ENCODE results near the gene MYL5. TPM values are rescaled to one million over a fixed set of nuclear protein-coding genes. Genes with fewer than 3 reads are reported as not detected.

The MYL5 gene
- total and polyA plus RNA-seq, 2 of the 13 experiments (the other 11 are each of a cell fraction or from before 2014, with no cell fraction given), result 6.5 to 16.0 TPM

DNA sequence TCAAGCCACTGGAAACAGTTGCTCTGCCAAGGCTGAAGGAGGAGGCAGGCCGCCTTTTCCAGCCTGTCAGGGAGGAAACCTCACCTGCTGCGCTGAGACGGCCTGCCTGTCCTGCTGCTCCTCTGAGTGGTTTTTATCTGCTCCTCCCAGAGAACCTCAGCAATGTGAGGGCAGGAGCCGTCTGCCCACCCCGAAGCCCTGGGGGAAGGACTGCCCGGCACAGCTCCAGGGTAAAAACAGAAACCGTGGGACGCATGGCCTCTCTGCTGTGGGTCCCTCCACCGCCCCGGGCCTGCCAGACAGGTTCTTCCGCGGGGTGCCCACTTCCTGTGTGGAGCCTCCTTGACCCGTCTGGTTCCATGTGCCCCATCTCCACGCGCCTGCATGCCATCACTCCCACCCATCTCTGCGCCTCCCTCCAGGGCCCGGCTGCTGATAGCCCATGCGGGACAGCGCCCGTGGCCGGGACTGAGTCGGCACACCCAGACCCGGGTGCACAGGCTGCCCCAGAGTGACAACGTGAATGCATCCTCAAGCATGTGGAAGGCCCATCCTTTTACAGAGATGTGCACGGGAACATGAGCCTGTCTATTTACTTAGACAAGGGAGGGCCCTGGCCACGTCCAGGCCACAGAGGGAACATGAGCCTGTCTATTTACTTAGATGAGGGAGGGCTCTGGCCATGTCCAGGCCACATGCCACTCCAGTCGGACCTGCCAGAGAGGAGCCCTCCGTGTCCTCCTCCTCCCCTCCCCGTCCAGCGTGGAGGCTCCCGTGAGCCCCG lies 18.6 kb downstream of the MYL5 start (continued):
- TF ChIP-seq ESRRA (CRISPR knock-in tag; IDR thresholded peaks at IDR 0.05; ENCODE audit: low read depth) (no peak), SP2 (CRISPR knock-in tag; IDR thresholded peaks at IDR 0.05) (no peak), ZNF607 (CRISPR knock-in tag; IDR thresholded peaks at IDR 0.05; ENCODE audit: borderline replicate concordance) (peak; percentile 79), ZNF501 (CRISPR knock-in tag; IDR thresholded peaks at IDR 0.05) (no peak), PLRG1 (conservative IDR thresholded peaks at IDR 0.05) (no peak), SALL1 (CRISPR knock-in tag; IDR thresholded peaks at IDR 0.05) (peak; percentile 87), ZFP82 (CRISPR knock-in tag; IDR thresholded peaks at IDR 0.05; ENCODE audit: borderline replicate concordance) (no peak), RERE (CRISPR knock-in tag; IDR thresholded peaks at IDR 0.05; ENCODE audit: low read depth) (no peak; the same call in 1 of the 2 replicates), ZSCAN20 (CRISPR knock-in tag; IDR thresholded peaks at IDR 0.05; ENCODE audit: borderline replicate concordance) (no peak), FOXO1 (CRISPR knock-in tag; IDR thresholded peaks at IDR 0.05) (peak; percentile 62; the same call in 1 of the 2 replicates), KAT2B (IDR thresholded peaks at IDR 0.05; ENCODE audit: borderline replicate concordance, low read depth, low read length) (no peak), HNRNPK (IDR thresholded peaks at IDR 0.05; ENCODE audit: low read depth, low read length, poor library complexity, severe bottlenecking) (no peak), MEF2D (CRISPR knock-in tag; IDR thresholded peaks at IDR 0.05) (peak; percentile 39; the same call in 1 of the 2 replicates), RARA (CRISPR knock-in tag; IDR thresholded peaks at IDR 0.05) (peak; percentile 87)
- TF ChIP-seq, protein P1, sequence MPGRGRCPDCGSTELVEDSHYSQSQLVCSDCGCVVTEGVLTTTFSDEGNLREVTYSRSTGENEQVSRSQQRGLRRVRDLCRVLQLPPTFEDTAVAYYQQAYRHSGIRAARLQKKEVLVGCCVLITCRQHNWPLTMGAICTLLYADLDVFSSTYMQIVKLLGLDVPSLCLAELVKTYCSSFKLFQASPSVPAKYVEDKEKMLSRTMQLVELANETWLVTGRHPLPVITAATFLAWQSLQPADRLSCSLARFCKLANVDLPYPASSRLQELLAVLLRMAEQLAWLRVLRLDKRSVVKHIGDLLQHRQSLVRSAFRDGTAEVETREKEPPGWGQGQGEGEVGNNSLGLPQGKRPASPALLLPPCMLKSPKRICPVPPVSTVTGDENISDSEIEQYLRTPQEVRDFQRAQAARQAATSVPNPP (CRISPR knock-in tag; IDR thresholded peaks at IDR 0.05), result no peak
- TF ChIP-seq, protein P2, sequence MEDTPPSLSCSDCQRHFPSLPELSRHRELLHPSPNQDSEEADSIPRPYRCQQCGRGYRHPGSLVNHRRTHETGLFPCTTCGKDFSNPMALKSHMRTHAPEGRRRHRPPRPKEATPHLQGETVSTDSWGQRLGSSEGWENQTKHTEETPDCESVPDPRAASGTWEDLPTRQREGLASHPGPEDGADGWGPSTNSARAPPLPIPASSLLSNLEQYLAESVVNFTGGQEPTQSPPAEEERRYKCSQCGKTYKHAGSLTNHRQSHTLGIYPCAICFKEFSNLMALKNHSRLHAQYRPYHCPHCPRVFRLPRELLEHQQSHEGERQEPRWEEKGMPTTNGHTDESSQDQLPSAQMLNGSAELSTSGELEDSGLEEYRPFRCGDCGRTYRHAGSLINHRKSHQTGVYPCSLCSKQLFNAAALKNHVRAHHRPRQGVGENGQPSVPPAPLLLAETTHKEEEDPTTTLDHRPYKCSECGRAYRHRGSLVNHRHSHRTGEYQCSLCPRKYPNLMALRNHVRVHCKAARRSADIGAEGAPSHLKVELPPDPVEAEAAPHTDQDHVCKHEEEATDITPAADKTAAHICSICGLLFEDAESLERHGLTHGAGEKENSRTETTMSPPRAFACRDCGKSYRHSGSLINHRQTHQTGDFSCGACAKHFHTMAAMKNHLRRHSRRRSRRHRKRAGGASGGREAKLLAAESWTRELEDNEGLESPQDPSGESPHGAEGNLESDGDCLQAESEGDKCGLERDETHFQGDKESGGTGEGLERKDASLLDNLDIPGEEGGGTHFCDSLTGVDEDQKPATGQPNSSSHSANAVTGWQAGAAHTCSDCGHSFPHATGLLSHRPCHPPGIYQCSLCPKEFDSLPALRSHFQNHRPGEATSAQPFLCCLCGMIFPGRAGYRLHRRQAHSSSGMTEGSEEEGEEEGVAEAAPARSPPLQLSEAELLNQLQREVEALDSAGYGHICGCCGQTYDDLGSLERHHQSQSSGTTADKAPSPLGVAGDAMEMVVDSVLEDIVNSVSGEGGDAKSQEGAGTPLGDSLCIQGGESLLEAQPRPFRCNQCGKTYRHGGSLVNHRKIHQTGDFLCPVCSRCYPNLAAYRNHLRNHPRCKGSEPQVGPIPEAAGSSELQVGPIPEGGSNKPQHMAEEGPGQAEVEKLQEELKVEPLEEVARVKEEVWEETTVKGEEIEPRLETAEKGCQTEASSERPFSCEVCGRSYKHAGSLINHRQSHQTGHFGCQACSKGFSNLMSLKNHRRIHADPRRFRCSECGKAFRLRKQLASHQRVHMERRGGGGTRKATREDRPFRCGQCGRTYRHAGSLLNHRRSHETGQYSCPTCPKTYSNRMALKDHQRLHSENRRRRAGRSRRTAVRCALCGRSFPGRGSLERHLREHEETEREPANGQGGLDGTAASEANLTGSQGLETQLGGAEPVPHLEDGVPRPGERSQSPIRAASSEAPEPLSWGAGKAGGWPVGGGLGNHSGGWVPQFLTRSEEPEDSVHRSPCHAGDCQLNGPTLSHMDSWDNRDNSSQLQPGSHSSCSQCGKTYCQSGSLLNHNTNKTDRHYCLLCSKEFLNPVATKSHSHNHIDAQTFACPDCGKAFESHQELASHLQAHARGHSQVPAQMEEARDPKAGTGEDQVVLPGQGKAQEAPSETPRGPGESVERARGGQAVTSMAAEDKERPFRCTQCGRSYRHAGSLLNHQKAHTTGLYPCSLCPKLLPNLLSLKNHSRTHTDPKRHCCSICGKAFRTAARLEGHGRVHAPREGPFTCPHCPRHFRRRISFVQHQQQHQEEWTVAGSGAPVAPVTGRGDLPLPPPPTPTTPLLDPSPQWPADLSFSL (CRISPR knock-in tag; IDR thresholded peaks at IDR 0.05), result no peak
